CD4-positive, alpha-beta T cell treated with Interleukin-21 for 1 hour (primary cell): ENCODE measurements around the gene PLPP2.
"Not testable (repeated sequence)": the region's sequence is repeated elsewhere in the genome, so short reads cannot be mapped to it uniquely, and the experiment has no call there.

Source experiments
- DNase-seq: peaks from one replicate; pipeline ENCODE4 v3.0.0-alpha.2; 2020

Gene PLPP2

DNA sequence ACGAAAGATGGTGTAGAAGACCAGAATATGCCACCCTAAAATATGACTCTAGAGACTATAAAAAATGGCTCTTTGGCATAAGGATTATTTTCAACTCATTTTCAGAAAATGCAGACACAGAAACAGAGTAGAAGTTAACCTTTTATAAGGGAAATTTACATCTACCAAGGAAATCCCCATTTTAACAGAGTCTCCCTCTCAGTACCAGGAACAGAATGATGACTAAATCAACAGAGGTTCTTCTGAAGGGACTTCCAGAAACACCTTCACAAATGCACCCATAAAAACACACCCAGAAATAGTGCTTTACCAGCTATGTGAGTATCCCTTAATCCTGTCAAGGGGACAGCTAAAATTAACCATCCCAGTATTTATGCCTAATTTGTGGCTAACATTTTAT is 29.1 kb downstream of the PLPP2 start:
- no peak for DNase-seq

GRCh38 chr19:256804-257203 is 34.4 kb downstream of the PLPP2 start:
- DNase-seq: not testable (repeated sequence)

DNA sequence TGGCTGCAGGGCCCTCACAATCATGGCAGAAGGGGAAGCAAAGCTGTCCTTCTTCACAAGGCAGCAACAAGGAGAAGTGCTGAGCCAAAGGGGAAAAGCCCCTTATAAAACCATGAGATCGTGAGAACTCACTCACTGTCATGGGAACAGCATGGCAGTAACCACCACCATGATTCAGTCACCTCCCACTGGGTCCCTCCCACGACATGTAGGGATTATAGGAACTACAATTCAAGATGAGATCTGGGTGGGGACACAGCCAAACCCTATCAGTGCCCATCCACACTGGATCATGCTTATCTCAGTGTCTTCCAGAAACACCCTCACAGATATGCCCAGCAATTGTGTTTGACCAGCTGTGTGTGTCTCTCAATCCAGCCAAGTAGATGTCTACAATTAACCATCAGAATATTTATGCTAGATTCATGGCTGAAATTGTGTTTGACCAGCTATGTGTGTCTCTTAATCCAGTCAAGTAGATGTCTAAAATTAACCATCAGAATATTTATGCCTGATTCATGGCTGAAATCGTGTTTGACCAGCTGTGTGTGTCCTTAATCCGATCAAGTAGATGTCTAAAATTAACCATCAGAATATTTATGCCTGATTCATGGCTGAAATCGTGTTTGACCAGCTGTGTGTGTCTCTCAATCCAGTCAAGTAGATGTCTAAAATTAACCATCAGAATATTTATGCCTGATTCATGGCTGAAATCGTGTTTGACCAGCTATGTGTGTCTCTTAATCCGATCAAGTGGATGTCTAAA is 38.6 kb downstream of the PLPP2 start:
- DNase-seq: not testable (repeated sequence)

- no peak for DNase-seq
Observed at GRCh38 chr19:246551-246950, 44.7 kb downstream of the PLPP2 start.

- DNase-seq: not testable (repeated sequence)
Observed at GRCh38 chr19:245900-246299, 45.3 kb downstream of the PLPP2 start.

DNA sequence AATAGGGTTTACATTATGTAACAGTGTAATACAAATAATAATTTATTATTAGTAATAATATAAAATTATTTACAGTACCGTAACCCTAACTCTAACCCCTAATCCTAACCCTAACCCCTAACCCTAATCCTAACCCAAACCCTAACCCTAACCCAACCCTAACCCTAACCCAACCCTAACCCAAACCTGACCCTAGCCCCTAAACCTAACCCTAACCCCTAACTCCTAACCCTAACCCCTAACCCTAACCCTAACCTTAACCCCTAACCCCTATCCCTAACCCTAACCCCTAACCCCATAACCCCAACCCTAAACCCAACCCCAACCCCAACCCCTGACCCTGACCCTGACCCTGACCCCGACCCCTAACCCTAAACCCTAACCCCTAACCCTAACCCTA is 45.7 kb downstream of the PLPP2 start:
- DNase-seq: no peak
